Transverse colon (tissue), 4 donors: Measurements from ENCODE around the gene FBXL13. TPM values are rescaled to one million over a fixed set of nuclear protein-coding genes. Genes with fewer than 3 reads are reported as not detected.

Source experiments
- DNase-seq: peaks from one replicate; pipeline ENCODE4 v3.0.0-alpha.2; 2019
- H3K27ac ChIP-seq, 4 donors: fragments of 200-600 bp; sonication (generic); 2 replicates each; pipeline ENCODE4 v1.5.1; 2016 to 2018; ENCODE audit warnings: inconsistent platforms in 4 of 4
- H3K27me3 ChIP-seq: fragments of 200-600 bp; sonication (generic); 2 replicates; pipeline ENCODE4 v1.5.1; 2017; ENCODE audit warnings: inconsistent platforms
- H3K36me3 ChIP-seq, 4 donors: fragments of 200-600 bp; sonication (generic); 2 replicates each; pipeline ENCODE4 v1.5.1; 2017 to 2019; ENCODE audit warnings: inconsistent platforms in 4 of 4
- H3K4me1 ChIP-seq, 4 donors: fragments of 200-600 bp; sonication (generic); 2 replicates each; pipeline ENCODE4 v1.5.1; 2017 to 2020; ENCODE audit warnings: inconsistent platforms in 4 of 4
- H3K4me3 ChIP-seq, 4 donors: fragments of 200-600 bp; sonication (generic); 1 replicate in 1 of 4; 2 replicates in 3 of 4; pipeline versions ENCODE4 v1.5.1 to v1.6.1; 2017 to 2019; ENCODE audit warnings: inconsistent platforms in 4 of 4
- H3K9me3 ChIP-seq, 2 donors: fragments of 200-600 bp; sonication (generic); 2 replicates each; pipeline ENCODE4 v1.5.1; 2017 to 2019; ENCODE audit warnings: inconsistent platforms in 2 of 2
- EP300 ChIP-seq: sonication (generic); formaldehyde crosslinking; IDR thresholded peaks from one replicate; pipeline ENCODE4 v1.6.1; 2017; ENCODE audit warnings: antibody characterized with exemption, low read depth
- POLR2A ChIP-seq: fragments of 450-650 bp; IDR thresholded peaks from one replicate; pipeline ENCODE4 v1.6.1; 2016; ENCODE audit warnings: antibody characterized with exemption, mild to moderate bottlenecking, moderate library complexity
- POLR2AphosphoS5 ChIP-seq, 3 donors: sonication (generic); formaldehyde crosslinking; IDR thresholded peaks; one replicate each; pipeline ENCODE4 v1.6.1; 2016; ENCODE audit warnings: antibody characterized with exemption in 3 of 3
- WGBS, 2 donors: methylation state at CpG; one replicate each; pipeline ENCODE4 v1.1.5; 2018; ENCODE audit warnings: low coverage in 1 of 2; 5-methylcytosine and 5-hydroxymethylcytosine counted together
- in situ Hi-C, 4 donors: fragments of 200-750 bp; cut with MboI; loops; one replicate each; pipeline versions ENCODE4 v1.15.0 to v1.15.1; 2017; ENCODE audit warnings: low sequenced_read_pairs in 3 of 4, low pct_ligation_motif_present in 1 of 4, low pct_unique_long_range_greater_than_20kb in 1 of 4
- intact Hi-C: fragments of 100-400 bp; cut with DNase I; formaldehyde crosslinking; loops from one replicate; pipeline ENCODE4 v1.15.1; 2023; ENCODE audit warnings: low total_unique reads
- total RNA-seq, 4 donors: library from RNA; depleted of rRNA; stranded (reverse); fragments of >200 nt; gene quantifications; one replicate each; pipeline ENCODE4 v1.1.0, GENCODE V29; 2016
- TF ChIP-seq, protein P1 (sequence below), 5 experiments: fragments of 200-600 bp in 3 of 5; fragments of 450-650 bp in 2 of 5; sonication (generic) in 3 of 5; IDR thresholded peaks; 1 replicate in 2 of 5; 2 replicates in 3 of 5; pipeline ENCODE4 v1.5.1; 2016 to 2017; ENCODE audit warnings: antibody characterized with exemption in 5 of 5, inconsistent platforms in 3 of 5, mild to moderate bottlenecking in 2 of 5, moderate library complexity in 1 of 5

Gene FBXL13
- total RNA-seq, 4 donors from 2014 or later: 0.96 to 6.8 (median 1.9) TPM; not detected in 1

DNA sequence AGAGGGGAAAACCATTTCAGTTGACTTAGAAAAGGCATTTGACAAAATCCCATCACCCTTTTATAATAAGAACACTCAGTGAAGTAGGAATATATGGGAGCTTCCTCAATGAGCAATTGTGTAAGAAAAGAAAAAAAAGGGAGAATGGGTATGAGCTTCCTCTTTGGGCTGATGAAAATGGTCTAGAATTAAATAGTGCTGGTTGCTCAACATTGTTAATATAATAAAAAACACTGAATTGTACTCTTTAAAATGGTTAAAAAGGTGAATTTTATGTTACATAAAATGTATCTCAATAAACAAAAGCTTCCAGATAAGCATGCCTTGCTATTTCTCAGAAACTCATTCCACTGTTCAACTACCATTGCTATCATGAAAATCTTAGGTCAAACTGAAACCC is 121.2 kb downstream of the FBXL13 start:
- Histone ChIP-seq H3K4me3 (no peak overlapping the region), H3K4me1 (no peaks in the 10 kb centered on the region), H3K9me3 (no peaks in the 10 kb centered on the region), H3K27me3 (no peaks in the 10 kb centered on the region), H3K27ac (no peak overlapping the region), H3K36me3 (no peaks in the 10 kb centered on the region)
- intact Hi-C loops (no loop called here), in situ Hi-C loops (no loop called here)
- TF ChIP-seq EP300 (no peak), POLR2AphosphoS5 (IDR thresholded peaks at IDR 0.05) (no peak), POLR2A (no peak)
- TF ChIP-seq, protein P1, sequence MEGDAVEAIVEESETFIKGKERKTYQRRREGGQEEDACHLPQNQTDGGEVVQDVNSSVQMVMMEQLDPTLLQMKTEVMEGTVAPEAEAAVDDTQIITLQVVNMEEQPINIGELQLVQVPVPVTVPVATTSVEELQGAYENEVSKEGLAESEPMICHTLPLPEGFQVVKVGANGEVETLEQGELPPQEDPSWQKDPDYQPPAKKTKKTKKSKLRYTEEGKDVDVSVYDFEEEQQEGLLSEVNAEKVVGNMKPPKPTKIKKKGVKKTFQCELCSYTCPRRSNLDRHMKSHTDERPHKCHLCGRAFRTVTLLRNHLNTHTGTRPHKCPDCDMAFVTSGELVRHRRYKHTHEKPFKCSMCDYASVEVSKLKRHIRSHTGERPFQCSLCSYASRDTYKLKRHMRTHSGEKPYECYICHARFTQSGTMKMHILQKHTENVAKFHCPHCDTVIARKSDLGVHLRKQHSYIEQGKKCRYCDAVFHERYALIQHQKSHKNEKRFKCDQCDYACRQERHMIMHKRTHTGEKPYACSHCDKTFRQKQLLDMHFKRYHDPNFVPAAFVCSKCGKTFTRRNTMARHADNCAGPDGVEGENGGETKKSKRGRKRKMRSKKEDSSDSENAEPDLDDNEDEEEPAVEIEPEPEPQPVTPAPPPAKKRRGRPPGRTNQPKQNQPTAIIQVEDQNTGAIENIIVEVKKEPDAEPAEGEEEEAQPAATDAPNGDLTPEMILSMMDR (IDR thresholded peaks at IDR 0.05): no peak
- no peak for DNase-seq

DNA sequence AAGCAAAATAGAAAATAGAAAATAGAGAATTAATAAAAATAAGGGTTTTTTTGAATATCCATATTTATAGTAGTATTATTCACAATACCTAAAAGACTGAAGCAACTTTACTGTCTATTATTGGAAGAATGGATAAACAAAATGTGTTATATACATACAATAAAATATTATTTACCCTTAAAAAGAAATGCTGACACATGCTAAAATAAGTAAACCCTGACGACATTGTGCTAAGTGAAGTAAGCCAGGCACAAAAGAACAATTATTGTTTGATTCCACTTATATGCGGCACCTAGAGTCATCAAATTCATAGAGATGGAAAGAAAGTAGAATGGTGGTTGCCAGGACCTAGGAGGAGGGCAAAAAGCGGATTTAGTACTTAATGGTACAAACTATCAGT is 122.8 kb downstream of the FBXL13 start:
- intact Hi-C loops: no loop called here
- Histone ChIP-seq H3K4me1 (no peaks in the 10 kb centered on the region), H3K27me3 (no peaks in the 10 kb centered on the region), H3K36me3 (no peaks in the 10 kb centered on the region), H3K4me3 (no peak overlapping the region), H3K9me3 (no peaks in the 10 kb centered on the region), H3K27ac (no peak overlapping the region)
- 77 to 89% methylated on average over 3 of the region's 3 CpGs for WGBS, 2 donors
- in situ Hi-C loops: no loop called here
- no peak for DNase-seq
- TF ChIP-seq POLR2AphosphoS5 (IDR thresholded peaks at IDR 0.05) (no peak), POLR2A (no peak), EP300 (no peak)
- TF ChIP-seq, protein P1 (IDR thresholded peaks at IDR 0.05): no peak

DNA sequence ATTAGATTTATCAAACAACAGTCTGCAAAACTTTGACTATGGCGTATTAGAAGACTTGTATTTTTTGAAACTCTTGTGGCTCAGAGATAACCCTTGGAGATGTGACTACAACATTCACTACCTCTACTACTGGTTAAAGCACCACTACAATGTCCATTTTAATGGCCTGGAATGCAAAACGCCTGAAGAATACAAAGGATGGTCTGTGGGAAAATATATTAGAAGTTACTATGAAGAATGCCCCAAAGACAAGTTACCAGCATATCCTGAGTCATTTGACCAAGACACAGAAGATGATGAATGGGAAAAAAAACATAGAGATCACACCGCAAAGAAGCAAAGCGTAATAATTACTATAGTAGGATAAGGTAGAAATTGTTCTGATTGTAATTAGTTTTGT is 130.4 kb downstream of the FBXL13 start:
- Histone ChIP-seq H3K36me3 (no peaks in the 10 kb centered on the region), H3K27ac (no peak overlapping the region), H3K4me1 (no peaks in the 10 kb centered on the region), H3K4me3 (no peak overlapping the region), H3K27me3 (no peaks in the 10 kb centered on the region), H3K9me3 (no peaks in the 10 kb centered on the region)
- 87 to 89% methylated on average over 4 of the region's 4 CpGs for WGBS, 2 donors
- TF ChIP-seq POLR2AphosphoS5 (IDR thresholded peaks at IDR 0.05) (no peak), POLR2A (no peak), EP300 (no peak)
- TF ChIP-seq, protein P1 (IDR thresholded peaks at IDR 0.05): no peak
- DNase-seq: no peak
- in situ Hi-C loops: no loop called here
- intact Hi-C loops: no loop called here

DNA sequence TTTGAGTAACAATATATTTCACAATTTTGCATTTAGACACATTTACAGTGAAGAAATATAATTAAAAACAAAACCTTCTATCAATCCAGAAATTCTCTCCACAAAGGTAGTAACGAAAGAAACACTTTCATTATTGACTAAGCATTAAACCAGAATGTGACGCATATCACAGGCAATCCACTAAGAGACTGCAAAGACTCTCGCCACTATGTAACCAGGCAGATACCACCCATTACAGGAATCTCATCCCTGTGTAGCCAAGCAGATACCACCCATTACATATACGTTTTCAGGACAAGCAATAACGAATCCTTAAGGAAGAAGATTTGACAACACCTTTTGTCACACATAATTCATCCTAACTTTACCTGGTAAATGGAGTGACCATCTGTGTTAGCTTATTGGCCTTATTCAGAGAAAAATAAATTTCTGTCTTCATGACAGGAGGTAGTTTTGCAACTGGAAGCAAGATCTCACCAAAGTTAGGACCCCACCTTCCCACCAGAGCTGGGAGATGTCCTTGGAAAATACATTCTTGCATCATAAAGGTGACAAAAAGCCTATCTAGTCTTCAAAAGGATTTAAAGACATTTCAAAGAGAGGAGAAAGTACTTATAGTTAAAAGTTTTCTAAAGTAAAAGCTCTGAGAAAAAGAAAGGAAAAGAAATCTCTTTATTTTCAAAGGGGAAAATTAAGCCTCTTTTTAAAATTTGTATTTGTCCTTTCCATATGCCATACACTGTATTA is 131.0 kb downstream of the FBXL13 start:
- DNase-seq: no peak
- Histone ChIP-seq H3K4me1 (no peaks in the 10 kb centered on the region), H3K9me3 (no peaks in the 10 kb centered on the region), H3K36me3 (no peaks in the 10 kb centered on the region), H3K27me3 (no peaks in the 10 kb centered on the region), H3K27ac (no peak overlapping the region), H3K4me3 (no peak overlapping the region)
- WGBS, 2 donors: 82 to 83% methylated on average over 1 to 5 of the region's 5 CpGs
- in situ Hi-C loops: no loop called here
- intact Hi-C loops: no loop called here
- TF ChIP-seq EP300: no peak
- TF ChIP-seq, protein P1 (IDR thresholded peaks at IDR 0.05): no peak
- TF ChIP-seq POLR2A: no peak
- TF ChIP-seq POLR2AphosphoS5 (IDR thresholded peaks at IDR 0.05): no peak
